RCC 7860 (cell line): ENCODE data around the gene AP1M1.

Source experiments
- DNase-seq: peaks from one replicate; pipeline ENCODE4 v3.0.0-alpha.2; 2015; ENCODE audit warnings: low spot score
- FAIRE-seq: peaks from 2 replicates; lab custom pipeline; 2012; peaks lifted over from hg19 to GRCh38; lab: Jason Lieb, UNC

The AP1M1 gene

DNA sequence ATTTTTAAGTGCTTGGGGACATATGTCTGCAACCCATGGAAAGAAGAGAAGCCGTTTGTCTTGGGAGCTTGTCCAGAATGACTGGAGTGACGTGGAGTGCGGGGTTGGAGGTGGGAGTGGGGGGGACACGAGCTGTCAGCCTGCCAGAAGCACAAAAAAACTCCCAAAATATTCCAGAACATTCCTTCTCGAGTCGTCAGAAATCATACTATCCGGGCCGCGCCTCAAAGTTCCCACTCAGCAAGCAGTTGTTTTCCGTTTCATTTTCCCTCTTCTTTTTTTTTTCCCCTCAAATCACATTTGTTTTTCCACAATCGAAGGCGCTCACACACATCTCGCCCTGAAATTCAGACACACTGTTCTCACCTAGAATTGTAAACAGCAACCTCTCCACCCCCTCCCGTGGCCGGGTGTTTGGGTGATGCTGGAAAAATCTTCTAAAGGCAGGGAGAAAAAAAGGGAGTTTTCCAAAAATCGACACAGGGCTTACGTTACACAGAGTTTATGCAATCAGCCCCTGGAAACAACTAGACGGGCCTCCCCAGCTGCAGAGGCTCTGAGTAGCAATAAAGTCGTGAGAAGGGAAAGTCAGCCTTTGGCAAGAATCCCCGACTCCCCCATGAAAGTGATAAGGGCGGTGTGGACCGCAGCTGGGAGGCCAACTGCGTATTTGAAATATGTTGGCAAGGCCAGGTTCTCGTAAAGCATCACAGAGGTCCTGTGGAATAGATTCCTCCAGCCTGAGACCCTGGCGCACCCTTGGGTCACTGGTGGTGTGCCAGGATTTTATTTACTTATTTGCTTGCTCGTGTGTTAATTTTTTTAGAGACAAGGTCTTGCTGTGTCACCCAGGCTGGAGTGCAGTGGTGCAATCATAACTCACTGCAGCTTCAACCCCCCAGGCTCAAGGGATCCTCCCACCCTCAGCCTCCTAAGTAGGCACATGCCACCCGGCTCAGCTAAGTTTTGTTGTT, 95.7 kb downstream of the AP1M1 start:
- FAIRE-seq (peak; percentile 34), DNase-seq (peak; percentile 64)

DNA sequence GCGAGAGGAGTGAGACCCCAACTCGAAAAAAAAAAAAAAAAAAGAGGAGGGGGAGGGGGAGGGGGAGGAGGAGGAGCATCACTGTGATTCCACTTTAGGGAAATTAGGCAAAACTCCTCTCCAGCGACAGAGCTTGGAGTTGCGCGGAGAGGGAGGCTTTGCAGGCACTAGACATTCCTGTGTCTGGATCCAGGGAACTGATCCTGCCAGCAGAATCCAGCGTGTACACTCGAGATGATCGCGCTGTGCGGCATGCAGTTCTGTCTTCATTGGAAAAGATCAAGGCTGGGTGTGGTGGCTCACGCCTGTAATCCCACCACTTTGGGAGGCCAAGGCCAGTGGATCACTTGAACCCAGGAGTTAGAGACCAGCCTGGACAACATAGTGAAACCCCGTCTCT, 97.3 kb downstream of the AP1M1 start:
- FAIRE-seq = no peak

More for the DNA sequence above, 97.3 kb downstream of the AP1M1 start:
- no peak for DNase-seq
